SU-DHL-6 (cell line): ENCODE measurements around the gene GRIN2A.

Experiments
- H2AFZ ChIP-seq: fragments of 200-600 bp; sonication (generic); 2 replicates; pipeline ENCODE4 v1.6.1; 2014; ENCODE audit warnings: low read depth, mild to moderate bottlenecking, moderate library complexity, mixed read lengths, antibody characterized with exemption, low read length; ENCODE audit not compliant: severe bottlenecking
- H3F3A ChIP-seq: fragments of 200-600 bp; shearing (Covaris generic); 2 replicates; pipeline ENCODE4 v1.6.0; 2016; ENCODE audit warnings: antibody characterized with exemption, mild to moderate bottlenecking; ENCODE audit not compliant: insufficient read depth
- H3K27ac ChIP-seq: fragments of 200-600 bp; sonication (generic); 2 replicates; pipeline ENCODE4 v1.5.1; 2016; ENCODE audit warnings: low read depth, mild to moderate bottlenecking, low read length, moderate library complexity, mixed read lengths
- H3K27me3 ChIP-seq: fragments of 200-600 bp; sonication (generic), shearing (Covaris generic); 2 replicates; pipeline ENCODE4 v1.6.0; 2014; ENCODE audit warnings: mild to moderate bottlenecking, low read length
- H3K36me3 ChIP-seq: fragments of 200-600 bp; sonication (generic); 2 replicates; pipeline ENCODE4 v1.6.1; 2014; ENCODE audit warnings: mild to moderate bottlenecking, low read length, mixed read lengths
- H3K4me2 ChIP-seq: fragments of 300-600, 200-600 bp; shearing (Covaris generic), sonication (generic); 2 replicates; pipeline ENCODE4 v1.6.0; 2014; ENCODE audit warnings: low read length, low read depth, mild to moderate bottlenecking; ENCODE audit not compliant: poor library complexity, severe bottlenecking
- H3K4me3 ChIP-seq: fragments of 200-600 bp; sonication (generic); 2 replicates; pipeline ENCODE4 v1.5.1; 2014; ENCODE audit warnings: antibody characterized with exemption, low read length, mild to moderate bottlenecking, mixed read lengths; ENCODE audit not compliant: insufficient read depth, poor library complexity, severe bottlenecking
- H3K79me2 ChIP-seq: fragments of 200-600 bp; sonication (generic); 2 replicates; pipeline ENCODE4 v1.6.1; 2014; ENCODE audit warnings: mild to moderate bottlenecking, low read length, moderate library complexity; ENCODE audit not compliant: insufficient read depth
- H3K9ac ChIP-seq: fragments of 200-600 bp; sonication (generic); 2 replicates; pipeline ENCODE4 v1.7.0; 2014; ENCODE audit warnings: mild to moderate bottlenecking, low read length
- H3K9me2 ChIP-seq: fragments of 200-600 bp; sonication (generic); replicated peaks from 2 replicates; pipeline ENCODE4 v1.6.1; 2014; ENCODE audit warnings: low read length; ENCODE audit not compliant: insufficient read depth
- H3K9me3 ChIP-seq: fragments of 200-600 bp; sonication (generic); 2 replicates; pipeline ENCODE4 v1.6.1; 2014; ENCODE audit warnings: low read length, mixed read lengths; ENCODE audit not compliant: insufficient read depth
- H4K20me1 ChIP-seq: fragments of 200-600 bp; sonication (generic); 2 replicates; pipeline ENCODE4 v1.6.1; 2014; ENCODE audit warnings: low read depth, mild to moderate bottlenecking, antibody characterized with exemption, low read length, moderate library complexity, mixed read lengths
- CTCF ChIP-seq: fragments of 200-600 bp; sonication (generic); IDR thresholded peaks from one replicate; pipeline ENCODE4 v1.5.1; 2017; ENCODE audit warnings: antibody characterized with exemption, mild to moderate bottlenecking, low read length, moderate library complexity; ENCODE audit not compliant: insufficient read depth, poor library complexity, severe bottlenecking
- EZH2phosphoT487 ChIP-seq: fragments of 200-600 bp; sonication (generic), shearing (Covaris generic); conservative IDR thresholded peaks from 2 replicates; pipeline ENCODE4 v1.6.1; 2018; ENCODE audit warnings: mild to moderate bottlenecking, antibody characterized with exemption, low read length, moderate library complexity, mixed read lengths

GRIN2A gene

GRCh38 chr16:10081201-10081940, 100.9 kb downstream of the GRIN2A start:
- TF ChIP-seq CTCF (no peak), EZH2phosphoT487 (no peak)
- Histone ChIP-seq H3K27me3 (no peaks in the 10 kb centered on the region), H3K27ac (no peak overlapping the region), H3F3A (no peaks in the 10 kb centered on the region), H3K4me2 (no peak overlapping the region), H3K9ac (no peak overlapping the region), H3K4me3 (no peak overlapping the region), H2AFZ (no peak overlapping the region), H3K9me3 (no peaks in the 10 kb centered on the region), H4K20me1 (no peaks in the 10 kb centered on the region), H3K36me3 (no peaks in the 10 kb centered on the region), H3K79me2 (no peaks in the 10 kb centered on the region), H3K9me2 (no peaks in the 10 kb centered on the region)

GRCh38 chr16:10080051-10080772, 102.0 kb downstream of the GRIN2A start:
- no peak for TF ChIP-seq CTCF
- no peak for TF ChIP-seq EZH2phosphoT487
- Histone ChIP-seq H2AFZ (no peak overlapping the region), H3K27me3 (no peaks in the 10 kb centered on the region), H3K36me3 (no peaks in the 10 kb centered on the region), H3K9me2 (no peaks in the 10 kb centered on the region), H3K79me2 (no peaks in the 10 kb centered on the region), H3K27ac (no peak overlapping the region), H3K4me3 (no peak overlapping the region), H3K9ac (no peak overlapping the region), H3K4me2 (no peak overlapping the region), H4K20me1 (no peaks in the 10 kb centered on the region), H3F3A (no peaks in the 10 kb centered on the region), H3K9me3 (no peaks in the 10 kb centered on the region)

- no peak overlapping the region for H3K9ac ChIP-seq
- H4K20me1 ChIP-seq, result no peaks in the 10 kb centered on the region
- no peaks in the 10 kb centered on the region for H3K36me3 ChIP-seq
- H3K9me2 ChIP-seq, result no peaks in the 10 kb centered on the region
- no peaks in the 10 kb centered on the region for H3K79me2 ChIP-seq
- no peak overlapping the region for H2AFZ ChIP-seq
- no peaks in the 10 kb centered on the region for H3K9me3 ChIP-seq
- no peaks in the 10 kb centered on the region for H3K27me3 ChIP-seq
- H3F3A ChIP-seq, result no peaks in the 10 kb centered on the region
- no peak overlapping the region for H3K4me3 ChIP-seq
- TF ChIP-seq EZH2phosphoT487, result no peak
- no peak for TF ChIP-seq CTCF
- no peak overlapping the region for H3K27ac ChIP-seq
- H3K4me2 ChIP-seq, result no peak overlapping the region
Measured at GRCh38 chr16:10078541-10078949, 103.7 kb downstream of the GRIN2A start.
